CD4-positive, alpha-beta T cell treated with Interleukin-21 for 1 hour (primary cell): Measurements from ENCODE around the gene CLASP1.
"Not testable (repeated sequence)": the region's sequence is repeated elsewhere in the genome, so short reads cannot be mapped to it uniquely, and the experiment has no call there.

Experiments used
- DNase-seq: peaks from one replicate; pipeline ENCODE4 v3.0.0-alpha.2; 2020

The CLASP1 gene

GRCh38 chr2:121298476-121298875 is 350.8 kb downstream of the CLASP1 start:
- no peak for DNase-seq

DNA sequence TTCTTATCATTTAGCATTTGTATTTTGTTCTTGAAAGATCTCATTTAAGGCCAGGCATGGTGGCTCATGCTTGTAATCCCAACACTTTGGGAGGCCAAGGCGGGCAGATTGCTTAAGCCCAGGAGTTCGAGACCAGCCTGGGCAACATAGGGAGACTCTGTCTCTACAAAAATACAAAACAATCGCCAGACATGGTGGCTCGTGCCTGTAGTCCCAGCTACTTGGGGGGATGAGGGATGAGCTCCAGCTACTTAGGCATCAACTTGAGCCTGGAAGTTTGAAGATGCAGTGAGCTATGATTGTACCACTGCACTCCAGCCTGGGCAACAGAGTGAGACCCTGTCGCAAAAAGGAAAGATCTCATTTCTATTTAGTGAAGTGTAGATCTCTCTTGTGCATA is 351.4 kb downstream of the CLASP1 start:
- DNase-seq, result not testable (repeated sequence)

DNA sequence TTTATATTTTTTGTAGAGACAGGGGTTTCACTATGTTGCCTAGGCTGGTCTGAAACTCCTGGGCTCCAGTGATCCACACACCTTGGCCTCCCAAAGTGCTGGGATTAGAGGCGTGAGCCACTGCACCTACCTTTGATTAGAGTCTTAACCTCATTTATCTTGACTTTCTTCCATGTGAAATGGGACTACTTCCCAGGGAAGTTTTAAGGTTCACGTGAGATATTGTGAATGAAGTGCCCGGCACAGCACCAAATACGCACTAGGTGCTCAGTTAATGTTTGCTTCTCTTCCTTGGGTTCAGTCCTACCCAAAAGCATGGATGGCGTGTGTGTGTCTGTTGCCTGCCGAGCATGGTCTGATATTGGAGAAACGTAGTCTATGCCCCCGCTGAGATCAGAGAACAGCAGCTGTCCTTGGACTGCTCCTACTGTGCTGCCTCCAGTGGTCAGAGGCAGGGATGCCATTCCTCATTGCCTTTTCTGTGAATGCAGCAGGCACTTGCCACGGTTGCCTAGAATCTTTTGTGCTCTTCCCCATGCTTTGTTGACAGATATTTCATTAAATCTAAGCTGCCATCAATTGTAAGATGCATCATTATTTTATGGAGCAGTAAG is 351.9 kb downstream of the CLASP1 start:
- DNase-seq, result no peak

- DNase-seq, result no peak
Measured at GRCh38 chr2:121295911-121296650, 353.2 kb downstream of the CLASP1 start.

GRCh38 chr2:121294881-121295840 is 354.1 kb downstream of the CLASP1 start:
- no peak for DNase-seq

- DNase-seq, result no peak
Measured at GRCh38 chr2:121293450-121294325, 355.6 kb downstream of the CLASP1 start.

- DNase-seq, result no peak
Measured at GRCh38 chr2:121291251-121291580, 358.0 kb downstream of the CLASP1 start.

GRCh38 chr2:121289271-121289670 is 360.0 kb downstream of the CLASP1 start:
- no peak for DNase-seq

GRCh38 chr2:121288454-121289231 is 360.6 kb downstream of the CLASP1 start:
- no peak for DNase-seq

GRCh38 chr2:121287956-121288355 is 361.3 kb downstream of the CLASP1 start:
- DNase-seq, result no peak
